GM18867 (cell line): ENCODE results near the gene CERS6.
A peak's percentile ranks its signal among the peaks of the same experiment; 100 is the strongest.

Experiments
- ATAC-seq: cut with Tn5 transposase; IDR thresholded peaks from one replicate; pipeline ENCODE4 v1.9.1; 2021; ENCODE audit warnings: mild to moderate bottlenecking, moderate library complexity; ENCODE audit not compliant: unreplicated experiment

Gene CERS6

DNA sequence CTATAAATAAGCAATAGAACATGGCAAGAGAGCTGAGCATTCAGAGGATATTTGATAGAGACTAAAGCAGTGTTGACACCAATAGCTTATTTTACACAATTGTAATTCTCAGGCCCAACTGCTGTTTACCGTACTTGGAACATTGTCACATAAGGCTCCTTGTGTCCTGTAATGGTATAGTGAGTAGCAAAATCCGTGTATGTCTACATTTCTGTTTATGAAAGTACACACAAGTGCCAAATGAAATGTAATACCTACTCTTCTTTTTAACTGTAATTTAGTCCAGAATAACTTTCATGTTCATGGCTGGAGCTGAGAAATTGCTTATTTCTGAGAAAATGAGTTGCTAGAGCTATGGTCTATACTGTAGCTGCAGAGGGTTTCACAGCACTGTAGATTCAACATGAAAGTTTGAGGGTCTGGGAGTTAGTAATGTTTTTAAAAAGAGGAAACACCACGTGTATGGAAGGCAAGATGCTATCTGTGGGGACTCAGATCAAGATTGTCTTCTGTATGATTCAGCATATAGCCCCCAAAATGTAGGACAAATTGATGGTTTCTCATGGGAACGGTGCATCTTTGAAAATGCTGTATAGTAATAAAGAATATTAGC is 236.2 kb downstream of the CERS6 start:
- ATAC-seq: no peak

DNA sequence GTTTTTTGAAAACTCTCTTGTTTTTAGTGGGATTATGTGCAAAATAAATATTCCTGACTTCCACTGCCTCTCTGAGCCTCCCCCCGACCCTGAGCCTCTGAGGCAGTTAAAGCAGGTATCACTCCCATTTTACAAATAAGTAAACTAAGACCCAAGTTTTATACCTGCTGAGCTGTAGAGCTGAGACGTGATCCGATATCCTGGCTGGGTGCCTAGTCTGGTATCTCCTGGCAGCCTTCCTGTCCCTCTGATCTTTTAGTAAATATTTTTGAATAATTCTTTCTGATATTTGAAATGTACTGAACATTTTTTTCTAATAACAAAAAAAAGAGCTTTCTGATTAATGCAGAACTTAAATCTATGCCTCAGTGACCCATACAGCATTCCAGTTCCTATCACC is 238.1 kb downstream of the CERS6 start:
- ATAC-seq: no peak

- no peak for ATAC-seq
These were observed 238.8 kb downstream of the CERS6 start for GRCh38 chr2:168694866-168695265.

DNA sequence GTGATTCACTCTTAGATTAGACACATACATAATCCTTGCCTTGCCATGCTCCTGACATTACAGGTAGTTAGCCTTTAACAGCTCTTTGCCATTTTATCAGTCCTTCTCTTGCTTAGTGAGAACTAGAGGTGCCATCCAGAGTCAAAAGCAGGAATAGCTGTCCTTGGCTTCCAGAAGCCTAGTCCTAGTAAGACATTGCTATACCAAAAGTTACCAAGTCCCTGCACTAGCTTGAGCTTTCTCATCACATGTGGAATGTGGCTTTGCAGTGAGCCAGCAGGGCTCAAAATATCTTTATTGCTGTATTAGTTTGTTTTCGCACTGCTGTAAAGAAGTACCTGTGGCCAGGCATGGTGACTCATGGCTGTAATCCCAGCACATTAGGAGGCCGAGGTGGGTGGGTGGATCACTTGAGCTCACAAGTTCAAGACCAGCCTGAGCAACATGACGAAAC is 241.6 kb downstream of the CERS6 start:
- ATAC-seq: no peak

- no peak for ATAC-seq
These were observed 242.9 kb downstream of the CERS6 start for GRCh38 chr2:168698969-168699368.

DNA sequence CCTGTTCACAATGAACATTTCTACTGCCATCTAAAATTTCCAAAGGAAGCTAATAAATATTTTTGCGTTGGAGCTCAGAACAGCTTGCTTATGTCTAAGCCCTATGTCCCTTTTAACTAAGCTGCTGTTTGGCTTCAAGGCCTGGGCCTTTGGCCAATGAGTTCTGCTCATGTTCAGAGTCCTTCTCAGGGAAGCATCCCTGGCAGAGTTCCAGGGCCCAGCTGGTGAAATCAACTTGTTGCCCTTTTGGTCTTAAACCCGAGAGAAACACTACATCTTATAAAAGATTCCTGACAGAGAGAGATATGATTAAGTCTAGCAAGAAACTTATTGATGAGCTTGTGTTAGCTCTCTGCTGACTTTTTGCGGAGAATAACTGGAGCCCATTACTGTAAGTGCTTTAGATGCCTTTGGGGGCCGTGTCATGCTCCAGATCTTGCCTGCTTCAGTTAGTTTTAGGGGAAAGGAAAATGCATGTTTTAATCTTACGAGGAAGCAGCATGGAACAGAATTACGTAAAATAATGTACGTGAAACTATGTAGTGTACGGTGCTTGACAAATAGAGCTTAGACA is 243.9 kb downstream of the CERS6 start:
- ATAC-seq: no peak

DNA sequence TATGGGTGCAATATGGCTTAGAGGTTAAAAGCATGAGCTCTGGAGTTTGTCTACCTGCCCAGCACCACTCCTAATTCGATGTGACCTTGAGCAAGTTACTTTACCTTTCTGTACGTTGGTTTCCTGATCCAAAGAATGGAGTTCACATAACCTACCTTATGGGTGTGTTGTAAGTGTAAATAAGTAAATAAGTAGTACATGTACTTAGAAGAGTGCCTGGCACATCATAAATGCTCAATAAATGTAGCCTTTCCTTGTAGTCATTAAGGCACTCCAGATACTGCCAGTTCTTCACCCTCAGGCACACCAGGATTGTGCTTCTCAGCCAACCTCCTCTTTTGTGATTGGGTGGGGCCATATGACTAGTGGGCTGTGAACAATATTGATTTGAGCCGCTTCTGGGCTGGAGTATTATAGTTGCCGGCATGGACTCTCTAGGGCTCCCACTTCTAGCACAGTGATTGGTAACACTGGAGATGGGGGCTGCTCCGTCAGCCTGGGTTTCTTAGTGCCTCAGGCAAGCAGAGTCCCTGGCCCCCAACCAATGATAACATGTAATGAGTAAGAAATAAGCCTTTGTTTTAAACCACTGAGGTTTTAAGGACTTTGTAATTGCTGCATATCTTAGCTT is 244.7 kb downstream of the CERS6 start:
- no peak for ATAC-seq

DNA sequence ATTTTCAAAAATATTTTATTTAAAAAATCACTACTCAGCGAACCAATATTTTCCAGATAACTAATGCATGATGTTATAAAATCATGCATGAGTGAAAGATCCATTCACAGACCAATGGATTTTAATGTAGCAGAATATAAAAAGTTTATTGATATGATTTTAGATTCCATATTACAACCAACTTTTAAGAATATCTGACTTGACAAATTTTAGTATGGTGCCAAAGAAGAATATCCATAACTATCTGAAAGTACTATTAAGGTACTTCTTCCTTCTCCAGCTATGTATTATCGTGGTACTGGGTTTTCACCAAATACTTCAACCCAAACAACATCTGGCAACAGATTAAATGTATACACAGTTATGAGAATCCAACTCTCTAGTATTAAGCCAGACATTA is 246.5 kb downstream of the CERS6 start:
- ATAC-seq: no peak

- no peak for ATAC-seq
These were observed 247.9 kb downstream of the CERS6 start for GRCh38 chr2:168703926-168704325.

DNA sequence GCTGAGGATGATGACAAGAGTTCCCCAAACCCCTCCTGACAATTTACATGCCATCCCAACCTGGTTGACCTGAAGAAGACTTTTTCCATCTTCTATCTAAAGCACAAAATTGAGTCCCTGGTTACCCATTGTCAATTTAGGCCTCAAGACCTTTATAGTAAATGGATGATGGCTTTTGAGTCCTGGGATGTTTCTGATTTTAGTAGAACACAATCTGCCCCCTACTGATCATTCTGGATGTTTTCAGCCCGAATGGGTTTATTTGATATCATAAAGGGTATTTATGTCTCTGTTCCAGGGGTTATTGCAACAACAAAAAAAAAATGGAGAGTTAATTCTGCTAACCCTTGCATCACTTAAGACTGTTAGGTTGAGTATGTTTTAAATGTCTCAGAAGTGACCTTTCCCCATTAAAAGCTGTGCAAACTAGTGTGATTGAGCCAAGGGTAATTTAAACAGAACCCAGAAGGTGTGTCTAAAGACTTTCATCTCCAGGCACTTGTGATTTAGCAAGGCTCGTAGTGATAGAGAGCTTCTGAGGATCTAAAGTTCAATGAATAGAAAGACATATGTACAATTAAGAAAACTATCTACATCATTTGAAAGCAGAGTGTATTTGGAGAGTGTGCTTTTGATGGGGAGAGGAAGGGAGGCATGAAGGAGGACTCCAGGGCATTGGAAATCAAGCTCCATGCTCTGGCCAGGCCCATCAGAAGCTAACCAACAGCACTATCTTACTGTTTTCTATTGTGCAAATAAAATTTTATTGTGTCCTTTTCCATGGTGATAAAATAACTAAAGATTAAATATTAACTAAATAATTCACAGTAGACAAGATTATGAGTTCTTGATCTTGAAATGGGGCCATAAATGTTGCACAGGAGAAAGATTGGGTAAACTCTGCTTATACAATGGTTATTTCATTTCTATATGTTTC is 249.7 kb downstream of the CERS6 start:
- ATAC-seq: peak; percentile 49

DNA sequence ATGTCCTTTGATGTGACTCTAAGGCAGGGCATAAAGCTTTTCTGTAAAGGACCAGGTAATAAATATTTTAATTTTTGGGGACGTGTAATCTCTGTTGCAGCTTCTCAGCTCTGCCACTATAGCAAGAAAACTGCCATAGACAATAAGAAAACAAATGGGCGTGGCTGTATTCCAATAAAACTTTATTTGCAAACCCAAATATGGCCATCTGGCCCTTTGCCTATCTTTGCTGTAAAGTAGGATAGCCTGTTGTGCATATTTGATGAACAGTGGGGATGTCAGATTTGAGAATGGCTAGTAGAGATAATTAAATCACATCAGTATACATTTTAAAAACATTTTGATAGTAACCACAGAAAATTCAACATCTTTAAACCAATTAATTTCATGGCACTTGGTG is 250.7 kb downstream of the CERS6 start:
- no peak for ATAC-seq

- no peak for ATAC-seq
These were observed 252.0 kb downstream of the CERS6 start for GRCh38 chr2:168708080-168708479.

- no peak for ATAC-seq
These were observed 254.8 kb downstream of the CERS6 start for GRCh38 chr2:168710754-168711467.

- ATAC-seq: peak; percentile 99
These were observed 256.0 kb downstream of the CERS6 start for GRCh38 chr2:168712053-168712452.

DNA sequence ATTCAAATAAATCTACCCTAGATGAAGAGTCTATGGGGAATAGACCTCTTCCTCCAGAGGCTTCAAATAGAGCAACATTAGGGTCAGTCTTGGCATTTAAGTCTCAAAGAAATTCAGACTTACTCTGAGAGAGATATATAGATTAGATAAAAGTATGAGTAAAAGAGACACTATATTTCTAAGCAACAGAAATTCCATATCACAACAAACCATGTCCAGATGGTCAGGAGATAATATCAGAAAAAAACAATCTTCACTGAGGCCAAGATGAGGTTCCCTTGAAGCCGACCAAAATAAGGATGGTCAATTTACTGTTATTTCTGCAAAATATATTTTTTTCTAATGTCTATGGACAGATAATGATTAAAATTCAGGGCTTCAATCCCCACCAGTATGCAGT is 257.3 kb downstream of the CERS6 start:
- no peak for ATAC-seq

DNA sequence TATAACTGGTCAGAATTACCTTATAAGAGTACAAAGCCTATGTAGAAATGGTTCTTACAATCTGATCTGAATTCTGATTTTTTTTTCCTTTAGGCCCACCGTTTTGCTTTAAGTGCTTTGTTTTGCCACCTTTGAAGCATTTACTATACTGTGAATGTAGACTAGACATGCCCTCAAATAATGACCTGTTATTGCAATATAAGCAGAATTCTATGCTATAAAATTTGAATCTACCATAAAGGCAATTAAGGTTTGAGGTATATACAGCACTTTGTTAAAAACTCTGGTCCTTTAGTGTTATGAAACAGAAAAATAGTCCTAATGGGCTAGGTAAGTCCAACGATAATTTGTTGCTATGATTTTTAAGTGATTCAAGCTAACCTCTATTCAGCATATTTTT is 259.8 kb downstream of the CERS6 start:
- no peak for ATAC-seq

- no peak for ATAC-seq
These were observed 260.8 kb downstream of the CERS6 start for GRCh38 chr2:168716839-168717238.

GRCh38 chr2:168717790-168718502 is 261.9 kb downstream of the CERS6 start:
- ATAC-seq: no peak

GRCh38 chr2:168718622-168719021 is 262.6 kb downstream of the CERS6 start:
- ATAC-seq: no peak

DNA sequence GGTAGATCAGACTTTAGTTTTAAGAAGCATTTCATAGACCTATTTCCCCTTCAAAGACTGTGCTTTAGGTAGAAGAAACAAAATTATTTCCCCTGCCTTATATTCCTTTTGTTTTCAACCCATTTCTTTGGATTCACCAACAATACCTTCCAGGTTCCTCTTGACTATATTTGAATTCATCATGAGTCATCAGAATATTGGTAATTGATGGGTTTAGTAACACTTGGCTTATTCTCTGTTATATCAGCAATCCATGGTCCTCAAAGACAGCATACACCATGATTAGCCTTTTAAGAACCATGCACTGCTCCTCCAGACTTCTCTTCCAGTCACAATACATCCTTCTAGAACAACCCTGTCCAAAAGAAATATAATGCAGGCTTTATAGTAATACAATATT is 263.4 kb downstream of the CERS6 start:
- no peak for ATAC-seq
